ENCODE results near the gene LDLRAD4.

Gene LDLRAD4

GRCh38 chr18:13303756-13304364, 85.3 kb downstream of the LDLRAD4 start:
- no peak for DNase-seq (ENCODE audit: extremely low read depth, low read depth)
- no peak for TF ChIP-seq CTCF (IDR thresholded peaks at IDR 0.05; ENCODE audit: low read depth, low read length)

- DNase-seq (ENCODE audit: extremely low read depth, low read depth): no peak
- no peak for TF ChIP-seq CTCF (IDR thresholded peaks at IDR 0.05; ENCODE audit: low read depth, low read length)
Measured at GRCh38 chr18:13305301-13305700, 86.7 kb downstream of the LDLRAD4 start.

- TF ChIP-seq CTCF (IDR thresholded peaks at IDR 0.05; ENCODE audit: low read depth, low read length): no peak
- DNase-seq (ENCODE audit: extremely low read depth, low read depth): no peak
Measured at GRCh38 chr18:13306583-13306982, 88.0 kb downstream of the LDLRAD4 start.

- DNase-seq (ENCODE audit: extremely low read depth, low read depth): no peak
- no peak for TF ChIP-seq CTCF (IDR thresholded peaks at IDR 0.05; ENCODE audit: low read depth, low read length)
Measured at GRCh38 chr18:13308369-13308768, 89.8 kb downstream of the LDLRAD4 start.

- DNase-seq (ENCODE audit: extremely low read depth, low read depth): no peak
- TF ChIP-seq CTCF (IDR thresholded peaks at IDR 0.05; ENCODE audit: low read depth, low read length): no peak
Measured at GRCh38 chr18:13309031-13309747, 90.6 kb downstream of the LDLRAD4 start.

- no peak for DNase-seq (ENCODE audit: extremely low read depth, low read depth)
- TF ChIP-seq CTCF (IDR thresholded peaks at IDR 0.05; ENCODE audit: low read depth, low read length): no peak
Measured at GRCh38 chr18:13309748-13310670, 91.4 kb downstream of the LDLRAD4 start.

GRCh38 chr18:13311193-13311592, 92.6 kb downstream of the LDLRAD4 start:
- no peak for DNase-seq (ENCODE audit: extremely low read depth, low read depth)

More at GRCh38 chr18:13311193-13311592, 92.6 kb downstream of the LDLRAD4 start:
- no peak for TF ChIP-seq CTCF (IDR thresholded peaks at IDR 0.05; ENCODE audit: low read depth, low read length)
